HepG2 (cell line): ENCODE measurements around the gene HES1. TPM values are rescaled to one million over a fixed set of nuclear protein-coding genes. Genes with fewer than 3 reads are reported as not detected.
A peak's percentile ranks its signal among the peaks of the same experiment; 100 is the strongest.

ENCODE experiments used
- ARHGAP35 ChIP-seq: sonication (generic); formaldehyde crosslinking; IDR thresholded peaks from 2 replicates; pipeline ENCODE4 v1.9.0; 2022; ENCODE audit warnings: mild to moderate bottlenecking, inconsistent platforms, moderate library complexity, missing genetic modification reagents, borderline replicate concordance
- CREBL2 ChIP-seq: sonication (generic); formaldehyde crosslinking; IDR thresholded peaks from 2 replicates; pipeline ENCODE4 v1.8.1; 2023; ENCODE audit warnings: missing genetic modification reagents, mild to moderate bottlenecking, borderline replicate concordance
- FUBP1 ChIP-seq: sonication (generic); formaldehyde crosslinking; IDR thresholded peaks from 2 replicates; pipeline ENCODE4 v1.5.1; 2020; ENCODE audit warnings: missing genetic modification reagents, mild to moderate bottlenecking, borderline replicate concordance
- HHEX ChIP-seq: IDR thresholded peaks from 2 replicates; pipeline ENCODE4 v1.6.1; 2016; ENCODE audit warnings: control low read depth
- HNF4A ChIP-seq: sonication (generic); formaldehyde crosslinking; IDR thresholded peaks from 2 replicates; pipeline ENCODE4 v1.4.0; 2020; ENCODE audit warnings: missing genetic modification reagents
- MBNL3 ChIP-seq: fragments of 250-450 bp; sonication (Bioruptor Pico); conservative IDR thresholded peaks from 2 replicates; pipeline ENCODE4 v1.8.0; 2022; ENCODE audit warnings: mild to moderate bottlenecking, inconsistent platforms
- MIXL1 ChIP-seq: IDR thresholded peaks from 2 replicates; pipeline ENCODE4 v1.6.1; 2016
- NKX3-1 ChIP-seq: sonication (generic); formaldehyde crosslinking; IDR thresholded peaks from 2 replicates; pipeline ENCODE4 v1.5.0; 2020; ENCODE audit warnings: missing genetic modification reagents
- TBP ChIP-seq: sonication (generic); formaldehyde crosslinking; IDR thresholded peaks from 2 replicates; pipeline ENCODE4 v1.5.0; 2020; ENCODE audit warnings: missing genetic modification reagents
- ZNF20 ChIP-seq: sonication (generic); formaldehyde crosslinking; IDR thresholded peaks from 2 replicates; pipeline ENCODE4 v1.4.0; 2020; ENCODE audit warnings: mild to moderate bottlenecking, moderate library complexity, missing genetic modification reagents
- ZNF3 ChIP-seq: IDR thresholded peaks from 2 replicates; pipeline ENCODE4 v1.7.0; 2017; ENCODE audit warnings: inconsistent platforms
- ZNF407 ChIP-seq: sonication (generic); formaldehyde crosslinking; IDR thresholded peaks from one replicate; pipeline ENCODE4 v1.5.1; 2020; ENCODE audit warnings: mild to moderate bottlenecking, missing genetic modification reagents; ENCODE audit errors: not compliant biosample characterization
- ZNF766 ChIP-seq: sonication (generic); formaldehyde crosslinking; IDR thresholded peaks from 2 replicates; pipeline ENCODE4 v1.5.0; 2020; ENCODE audit warnings: missing genetic modification reagents, borderline replicate concordance
- ZNF792 ChIP-seq: IDR thresholded peaks from 2 replicates; pipeline ENCODE4 v1.6.1; 2016
- ZNF839 ChIP-seq: sonication (generic); formaldehyde crosslinking; IDR thresholded peaks from 2 replicates; pipeline ENCODE4 v1.4.0; 2020; ENCODE audit warnings: missing genetic modification reagents, mild to moderate bottlenecking, borderline replicate concordance
- ZNF878 ChIP-seq: sonication (generic); formaldehyde crosslinking; IDR thresholded peaks from 2 replicates; pipeline ENCODE4 v1.8.1; 2023; ENCODE audit warnings: mild to moderate bottlenecking, missing genetic modification reagents, moderate library complexity
- ZXDC ChIP-seq: sonication (generic); formaldehyde crosslinking; IDR thresholded peaks from 2 replicates; pipeline ENCODE4 v1.5.0; 2020; ENCODE audit warnings: mild to moderate bottlenecking, missing genetic modification reagents
- polyA plus RNA-seq, 8 experiments: library from polyadenylated mRNA; depleted of rRNA in 3 of 8; stranded (reverse) in 7 of 8; unstranded in 1 of 8; fragments of >200 nt; fragmentation: Illumina TruSeq in 4 of 8; extraction: Trizol in 4 of 8; gene quantifications; 2 replicates each; pipeline versions ENCODE4 v1.2.1 to v1.2.3, GENCODE V29; 2011 to 2016; ENCODE audit warnings: low read depth in 4 of 8, missing spikeins in 1 of 8, mixed read lengths in 1 of 8; ENCODE audit not compliant: insufficient read depth in 1 of 8
- total RNA-seq, 5 experiments: library from RNA; depleted of rRNA; stranded (reverse); fragments of >200 nt; fragmentation: Illumina TruSeq; extraction: Trizol; gene quantifications; 2 replicates each; pipeline ENCODE4 v1.2.3, GENCODE V29; 2016; ENCODE audit warnings: low read depth in 1 of 5

HES1 gene
- total and polyA plus RNA-seq, 2 of the 13 experiments (the other 11 are each of a cell fraction or from before 2014, with no cell fraction given), result 15.4 to 19.8 TPM

GRCh38 chr3:194140520-194141414, 4.8 kb downstream of the HES1 start (continued):
- TF ChIP-seq ZNF407 (CRISPR knock-in tag) (peak; percentile 47), MBNL3 (CRISPR knock-in tag) (no peak), HHEX (CRISPR knock-in tag) (no peak), FUBP1 (CRISPR knock-in tag) (no peak), ZNF878 (CRISPR knock-in tag) (no peak), ZXDC (CRISPR knock-in tag) (no peak), ARHGAP35 (CRISPR knock-in tag) (no peak; the same call in 1 of the 2 replicates), ZNF766 (CRISPR knock-in tag) (no peak), ZNF839 (no peak), ZNF3 (CRISPR knock-in tag) (no peak), ZNF792 (CRISPR knock-in tag) (no peak), ZNF20 (no peak), NKX3-1 (CRISPR knock-in tag) (no peak), CREBL2 (CRISPR knock-in tag) (no peak), HNF4A (CRISPR knock-in tag) (no peak), MIXL1 (CRISPR knock-in tag) (no peak), TBP (CRISPR knock-in tag) (no peak)
